GM12801 (cell line): ENCODE data around the gene CATSPERD.

Experiments
- TF ChIP-seq, protein P1 (sequence below): IDR thresholded peaks from one replicate; pipeline ENCODE4 v1.5.1; 2011; ENCODE audit warnings: control low read depth; ENCODE audit not compliant: insufficient read length; ENCODE audit errors: extremely low read depth

CATSPERD gene

DNA sequence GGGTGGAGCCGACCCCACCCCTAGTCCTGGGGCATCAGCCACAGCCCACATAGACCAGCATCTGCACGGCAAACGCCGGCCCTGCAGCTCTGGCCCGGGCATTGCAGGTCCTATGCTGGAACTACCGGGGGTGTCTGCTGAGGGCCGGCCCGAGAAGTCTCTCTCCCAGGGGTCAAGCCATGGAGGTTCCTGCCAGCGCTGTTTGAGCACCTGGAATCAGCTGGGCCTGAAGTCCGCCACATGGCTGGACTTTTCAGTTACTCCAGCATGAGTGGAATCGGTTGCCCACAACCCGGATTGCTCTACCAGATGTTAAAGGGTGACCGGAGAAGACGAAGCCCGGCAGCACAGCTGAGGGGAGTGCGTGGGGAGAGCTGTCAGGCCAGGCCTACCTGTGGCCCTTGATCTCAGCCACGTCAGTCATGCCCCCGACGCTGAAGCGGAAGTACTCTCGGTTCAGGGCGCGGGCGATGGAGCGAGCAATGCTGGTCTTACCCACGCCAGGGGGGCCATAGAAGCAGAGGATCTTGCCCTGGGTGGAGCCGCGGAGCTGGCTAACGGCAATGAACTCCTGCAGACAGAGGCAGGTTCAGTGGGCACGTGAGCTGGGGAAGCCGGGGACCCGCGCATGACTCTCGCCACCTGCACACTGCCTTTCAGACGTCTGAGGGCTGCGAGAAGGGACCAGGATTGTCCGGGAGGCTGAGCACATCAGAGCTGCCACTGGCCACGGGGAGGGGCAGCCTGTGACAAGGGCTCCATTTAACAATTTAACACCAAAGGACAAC, 21.6 kb upstream of the CATSPERD start:
- TF ChIP-seq, protein P1, sequence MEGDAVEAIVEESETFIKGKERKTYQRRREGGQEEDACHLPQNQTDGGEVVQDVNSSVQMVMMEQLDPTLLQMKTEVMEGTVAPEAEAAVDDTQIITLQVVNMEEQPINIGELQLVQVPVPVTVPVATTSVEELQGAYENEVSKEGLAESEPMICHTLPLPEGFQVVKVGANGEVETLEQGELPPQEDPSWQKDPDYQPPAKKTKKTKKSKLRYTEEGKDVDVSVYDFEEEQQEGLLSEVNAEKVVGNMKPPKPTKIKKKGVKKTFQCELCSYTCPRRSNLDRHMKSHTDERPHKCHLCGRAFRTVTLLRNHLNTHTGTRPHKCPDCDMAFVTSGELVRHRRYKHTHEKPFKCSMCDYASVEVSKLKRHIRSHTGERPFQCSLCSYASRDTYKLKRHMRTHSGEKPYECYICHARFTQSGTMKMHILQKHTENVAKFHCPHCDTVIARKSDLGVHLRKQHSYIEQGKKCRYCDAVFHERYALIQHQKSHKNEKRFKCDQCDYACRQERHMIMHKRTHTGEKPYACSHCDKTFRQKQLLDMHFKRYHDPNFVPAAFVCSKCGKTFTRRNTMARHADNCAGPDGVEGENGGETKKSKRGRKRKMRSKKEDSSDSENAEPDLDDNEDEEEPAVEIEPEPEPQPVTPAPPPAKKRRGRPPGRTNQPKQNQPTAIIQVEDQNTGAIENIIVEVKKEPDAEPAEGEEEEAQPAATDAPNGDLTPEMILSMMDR: no peak

DNA sequence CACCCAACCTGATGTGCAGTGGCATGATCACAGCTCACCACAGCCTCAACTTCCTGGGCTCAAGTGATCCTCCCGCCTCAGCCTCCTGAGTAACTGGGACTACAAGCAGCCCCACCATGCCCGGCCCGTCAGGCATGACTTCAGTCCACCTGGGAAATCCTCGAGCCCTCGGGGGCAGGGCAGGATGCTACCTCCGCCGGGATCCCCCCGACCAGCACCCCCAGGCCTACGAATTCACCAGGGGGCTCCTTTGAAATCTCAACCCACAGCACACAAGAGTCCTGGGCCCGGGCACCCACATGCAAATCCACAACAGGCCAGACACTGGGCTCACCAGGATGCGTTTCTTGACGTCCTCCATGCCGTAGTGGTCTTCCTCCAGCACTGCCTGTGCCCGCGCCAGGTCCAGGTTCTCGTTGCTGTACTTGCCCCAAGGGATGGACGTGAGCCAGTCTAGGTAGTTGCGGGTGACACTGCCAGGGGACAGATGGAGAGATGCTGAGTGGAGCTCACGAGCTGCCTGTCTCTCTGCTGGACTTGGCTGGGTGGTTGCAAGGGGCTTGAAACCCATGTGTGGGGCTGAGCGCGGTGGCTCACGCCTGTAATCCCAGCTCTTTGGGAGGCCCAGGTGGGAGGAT, 19.9 kb upstream of the CATSPERD start:
- TF ChIP-seq, protein P1: no peak

DNA sequence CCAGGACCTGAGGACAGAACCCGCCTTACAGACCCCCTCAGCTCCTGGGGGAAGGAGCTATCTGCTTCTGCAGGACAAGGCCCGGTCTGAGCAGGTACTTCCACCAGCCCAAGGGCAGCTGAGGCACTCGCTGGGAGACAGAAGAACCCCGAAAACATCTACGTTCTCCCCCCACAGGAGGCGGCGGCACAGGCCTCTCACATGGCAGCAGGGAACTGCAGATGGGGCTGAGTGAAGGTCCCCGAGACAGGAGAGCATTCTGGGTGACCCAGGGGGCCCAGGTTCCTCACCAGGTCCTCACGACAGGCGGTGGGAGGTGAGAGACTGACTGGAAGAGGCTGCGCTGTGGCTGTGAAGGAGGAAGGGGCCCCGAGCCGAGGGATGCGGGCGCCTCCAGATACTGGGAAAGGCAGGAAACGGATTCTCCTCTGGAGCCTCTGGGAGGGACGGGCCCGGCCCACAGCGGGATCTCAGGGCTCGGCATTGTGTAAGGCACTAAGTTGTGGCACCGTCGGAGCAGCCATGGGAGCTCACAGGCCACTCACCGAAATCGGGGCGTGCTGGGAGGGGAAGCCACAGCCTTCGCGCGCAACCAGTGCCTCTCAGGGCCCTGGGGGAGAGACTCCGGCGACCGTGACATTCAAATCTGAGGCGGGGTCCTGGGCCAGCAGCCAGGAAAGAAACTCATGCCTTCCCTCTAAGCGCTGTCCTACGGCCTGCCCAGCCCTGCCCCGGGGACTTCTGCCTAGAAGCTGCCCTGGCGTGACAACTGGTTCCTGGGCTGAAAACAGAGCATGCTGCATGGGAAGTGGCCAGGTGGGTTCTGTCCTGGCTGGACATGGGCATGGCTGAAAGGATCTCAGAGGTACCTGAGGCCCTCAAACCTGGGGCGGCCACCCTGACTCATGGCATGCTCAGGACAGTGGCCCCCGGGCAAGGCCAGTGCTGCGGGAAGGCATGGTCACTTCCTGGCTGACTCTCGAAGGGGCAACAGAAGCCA, 16.3 kb upstream of the CATSPERD start:
- TF ChIP-seq, protein P1: no peak

DNA sequence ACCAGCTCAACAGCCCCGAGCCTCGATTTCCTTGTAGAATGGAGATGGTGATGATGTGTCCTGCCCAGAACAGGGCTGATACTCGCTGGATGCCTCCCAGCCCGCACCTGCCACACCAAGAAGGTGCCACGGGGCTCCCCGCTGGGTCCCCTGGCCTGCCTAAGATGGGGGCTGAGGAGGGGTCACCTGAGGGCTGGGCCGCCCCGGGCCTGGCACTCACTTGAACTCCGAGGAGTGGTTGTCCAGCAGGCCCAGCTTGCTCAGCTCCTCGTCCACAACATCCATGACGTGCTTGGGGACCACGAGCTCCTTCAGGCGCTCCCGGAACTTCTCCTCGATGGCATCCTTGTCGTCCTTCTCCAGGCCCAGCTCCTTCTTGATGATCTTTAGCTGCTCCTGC, 14.9 kb upstream of the CATSPERD start:
- TF ChIP-seq, protein P1: no peak

DNA sequence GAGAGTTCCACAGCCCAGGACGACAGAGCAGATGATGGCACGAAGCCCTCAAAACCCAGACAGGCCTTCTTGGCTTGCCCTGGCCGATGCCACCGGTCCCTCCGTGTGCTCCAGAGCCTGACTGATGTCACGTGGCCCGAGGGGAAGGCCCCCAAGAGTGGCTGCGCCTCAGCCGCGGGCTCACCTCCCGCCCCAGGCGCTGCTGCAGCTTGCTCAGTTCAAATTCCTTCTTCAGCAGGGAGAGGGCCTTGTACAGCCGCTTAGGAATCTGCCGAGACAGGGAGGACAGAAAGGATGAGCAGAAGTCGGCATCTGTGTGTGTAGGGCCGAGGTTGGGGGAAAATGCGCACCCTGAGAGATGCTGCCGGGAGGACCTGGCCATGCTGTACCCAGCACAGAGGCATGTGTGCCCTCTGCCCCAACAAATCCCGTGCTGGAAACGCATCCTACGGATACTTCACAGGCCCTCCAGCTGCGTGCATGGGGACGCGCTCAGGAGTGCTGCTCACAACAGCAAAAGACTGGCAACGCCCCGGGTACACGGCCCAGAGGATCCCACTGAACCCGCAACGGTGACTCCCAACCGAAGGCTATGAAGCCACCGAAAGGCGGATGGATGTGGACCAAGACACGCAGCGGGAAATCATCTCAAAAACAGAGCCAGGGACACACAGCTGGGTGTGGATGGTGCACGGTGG, 13.4 kb upstream of the CATSPERD start:
- TF ChIP-seq, protein P1: no peak

DNA sequence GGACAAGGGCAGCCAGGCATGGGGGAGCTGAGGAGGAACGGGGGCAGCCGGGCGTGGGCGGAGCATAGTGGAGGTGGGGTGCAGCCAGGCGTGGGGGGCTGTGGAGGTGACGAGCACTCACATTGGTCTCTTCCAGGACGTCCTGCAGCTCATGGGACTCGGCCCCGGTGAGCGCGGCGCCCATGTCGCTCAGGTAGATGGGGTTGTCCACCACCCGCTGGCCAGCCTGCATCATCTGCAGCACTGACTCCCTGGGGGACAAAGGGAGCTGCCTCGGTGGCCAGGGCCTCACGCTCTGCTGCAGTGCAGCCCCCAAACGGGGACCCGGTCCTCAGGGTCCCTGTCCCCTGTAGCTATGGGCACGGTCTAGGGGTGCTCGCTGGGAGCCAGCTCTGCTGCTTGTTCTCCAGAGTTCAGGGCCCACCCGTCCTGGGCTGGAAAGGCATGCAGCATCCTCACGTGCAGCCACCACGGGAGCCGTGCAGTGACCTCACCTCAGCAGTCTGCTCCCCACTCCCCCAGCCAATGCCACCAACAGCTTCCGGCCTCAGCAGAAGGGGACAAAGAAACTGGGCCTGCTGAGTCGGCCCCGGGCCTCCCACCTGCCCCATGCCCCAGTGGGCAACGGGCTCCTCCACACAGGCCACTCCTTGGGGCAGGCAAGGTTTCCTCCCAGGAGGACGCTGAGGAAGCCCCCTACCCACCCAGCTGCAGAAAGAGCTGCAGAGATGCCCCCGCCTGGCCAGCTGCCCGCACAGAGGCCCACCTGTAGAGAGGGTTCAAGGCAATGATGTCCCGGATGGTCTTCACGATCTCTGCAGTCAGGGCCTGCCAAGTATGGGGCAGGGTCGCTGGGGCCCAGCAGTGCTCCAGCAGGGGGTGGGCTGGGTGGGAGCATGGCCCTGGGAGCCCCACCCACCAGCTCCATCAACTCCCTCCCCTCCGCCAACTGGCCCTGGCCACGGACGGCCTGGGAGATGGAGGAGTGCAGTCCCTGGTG, 12.6 kb upstream of the CATSPERD start:
- TF ChIP-seq, protein P1: no peak
